IMR-90 (cell line): ENCODE measurements around the gene GLIPR1. TPM values are rescaled to one million over a fixed set of nuclear protein-coding genes. Genes with fewer than 3 reads are reported as not detected.

ENCODE experiments used
- ATAC-seq: fragments of 200-7000 bp; cut with Tn5 transposase; 2 replicates; pipeline ENCODE4 v1.9.1; 2020; ENCODE audit warnings: low read depth, mild to moderate bottlenecking, moderate library complexity
- BruUV-seq: library from RNA; stranded (reverse); fragments of 400-500 nt; replicated peaks from 2 replicates; lab custom pipeline; 2021; lab: Mats Ljungman, UMichigan
- CTCF ChIA-PET: fragments of 300-600 bp; formaldehyde crosslinking; extraction: SDS; loops from one replicate; lab custom pipeline; 2021; ENCODE audit warnings: antibody characterized with exemption; lab: Yijun Ruan, JAX
- POLR2A ChIA-PET: fragments of 300-600 bp; sonication (Branson Sonifier 250); formaldehyde crosslinking; loops from one replicate; lab custom pipeline; 2022; ENCODE audit warnings: antibody characterized with exemption; ENCODE audit not compliant: unreplicated experiment; lab: Charles Lee
- DNase-seq: peaks from one replicate; pipeline ENCODE4 v3.0.0; 2013
- H2AFZ ChIP-seq: replicated peaks from 2 replicates; pipeline ENCODE3; 2013; ENCODE audit warnings: low read length, mild to moderate bottlenecking; ENCODE audit not compliant: poor library complexity
- H2AK5ac ChIP-seq: 2 replicates; pipeline ENCODE4 v1.6.1; 2013; ENCODE audit warnings: low read depth, low read length, inconsistent platforms
- H2AK9ac ChIP-seq: replicated peaks from 2 replicates; pipeline ENCODE3; 2013; ENCODE audit warnings: mild to moderate bottlenecking, low read depth, low read length, moderate library complexity; ENCODE audit not compliant: poor library complexity
- H2BK120ac ChIP-seq: 2 replicates; pipeline ENCODE4 v1.6.1; 2013; ENCODE audit warnings: low read depth, low read length, inconsistent platforms
- H2BK15ac ChIP-seq: 3 replicates; pipeline ENCODE4 v1.6.1; 2013; ENCODE audit warnings: low read depth, low read length, inconsistent platforms
- H2BK20ac ChIP-seq: 2 replicates; pipeline ENCODE4 v1.6.1; 2013; ENCODE audit warnings: low read depth, mild to moderate bottlenecking, inconsistent platforms, low read length, moderate library complexity
- H2BK5ac ChIP-seq: 2 replicates; pipeline ENCODE4 v1.6.1; 2013; ENCODE audit warnings: mild to moderate bottlenecking, low read depth, low read length, inconsistent platforms; ENCODE audit not compliant: poor library complexity, severe bottlenecking
- H3K14ac ChIP-seq: replicated peaks from 2 replicates; pipeline ENCODE4 v1.6.1; 2013; ENCODE audit warnings: low read depth, low read length, inconsistent platforms
- H3K18ac ChIP-seq: 2 replicates; pipeline ENCODE4 v1.6.1; 2013; ENCODE audit warnings: low read depth, low read length, control low read depth
- H3K23ac ChIP-seq: 2 replicates; pipeline ENCODE4 v1.6.1; 2013; ENCODE audit warnings: low read depth, low read length, inconsistent platforms
- H3K27ac ChIP-seq: 2 replicates; pipeline ENCODE4 v1.5.1; 2013; ENCODE audit warnings: mild to moderate bottlenecking, control low read depth, low read length; ENCODE audit not compliant: insufficient read depth
- H3K27me3 ChIP-seq: 2 replicates; pipeline ENCODE4 v1.6.1; 2013; ENCODE audit warnings: low read length; ENCODE audit not compliant: control insufficient read depth, insufficient read depth
- H3K36me3 ChIP-seq: 2 replicates; pipeline ENCODE4 v1.6.1; 2013; ENCODE audit warnings: low read length, mixed read lengths; ENCODE audit not compliant: control insufficient read depth, insufficient read depth
- H3K4ac ChIP-seq: 2 replicates; pipeline ENCODE4 v1.6.1; 2013; ENCODE audit warnings: low read depth, low read length, inconsistent platforms
- H3K4me1 ChIP-seq: 2 replicates; pipeline ENCODE4 v1.6.1; 2013; ENCODE audit warnings: low read length, mixed read lengths; ENCODE audit not compliant: control insufficient read depth, insufficient read depth
- H3K4me2 ChIP-seq: 2 replicates; pipeline ENCODE4 v1.6.1; 2013; ENCODE audit warnings: low read depth, mild to moderate bottlenecking, control low read depth, low read length, moderate library complexity
- H3K4me3 ChIP-seq: 2 replicates; pipeline ENCODE4 v1.5.1; 2013; ENCODE audit warnings: low read depth, mild to moderate bottlenecking, control low read depth, low read length, moderate library complexity; ENCODE audit not compliant: insufficient read depth
- H3K56ac ChIP-seq: 2 replicates; pipeline ENCODE4 v1.6.1; 2013; ENCODE audit warnings: low read length, inconsistent platforms; ENCODE audit not compliant: insufficient read depth; ENCODE audit errors: extremely low read depth
- H3K79me1 ChIP-seq, 2 experiments: 2 replicates each; pipeline ENCODE4 v1.6.1; 2013; ENCODE audit warnings: low read length in 2 of 2, inconsistent platforms in 1 of 2, low read depth in 1 of 2
- H3K9ac ChIP-seq: 2 replicates; pipeline ENCODE4 v1.6.1; 2013; ENCODE audit warnings: low read depth, low read length, control low read depth
- H3K9me1 ChIP-seq: 2 replicates; pipeline ENCODE4 v1.6.1; 2013; ENCODE audit warnings: low read length, inconsistent platforms; ENCODE audit not compliant: insufficient read depth
- H3K9me3 ChIP-seq: 2 replicates; pipeline ENCODE4 v1.6.1; 2013; ENCODE audit warnings: low read length; ENCODE audit not compliant: control insufficient read depth, insufficient read depth
- H4K20me1 ChIP-seq: 2 replicates; pipeline ENCODE4 v1.6.1; 2013; ENCODE audit warnings: low read length, inconsistent platforms; ENCODE audit not compliant: insufficient read depth
- H4K5ac ChIP-seq: 2 replicates; pipeline ENCODE4 v1.6.1; 2013; ENCODE audit warnings: mild to moderate bottlenecking, low read depth, low read length, control low read depth
- H4K8ac ChIP-seq, 2 experiments: 2 replicates each; pipeline ENCODE4 v1.6.1; 2013; ENCODE audit warnings: low read depth in 2 of 2, low read length in 2 of 2, control low read depth in 1 of 2, inconsistent platforms in 1 of 2
- H4K91ac ChIP-seq: 2 replicates; pipeline ENCODE4 v1.6.1; 2013; ENCODE audit warnings: low read depth, low read length, inconsistent platforms; ENCODE audit not compliant: insufficient read depth
- FOS ChIP-seq: fragments of 150-350 bp; IDR thresholded peaks from 2 replicates; pipeline ENCODE4 v1.6.1; 2016; ENCODE audit warnings: low read depth, low read length
- MAZ ChIP-seq: IDR thresholded peaks from 2 replicates; pipeline ENCODE4 v1.6.1; 2012; ENCODE audit warnings: low read depth, mild to moderate bottlenecking, low read length, improper control_type of control experiment, moderate library complexity, borderline replicate concordance
- RAD21 ChIP-seq: IDR thresholded peaks from 2 replicates; pipeline ENCODE4 v1.6.1; 2012; ENCODE audit warnings: low read length, improper control_type of control experiment
- WGBS, 2 experiments: methylation state at CpG; one replicate each; pipeline versions ENCODE4 v1.1.5 to v1.1.7; 2013; ENCODE audit warnings: missing lambda C conversion rate in 2 of 2; ENCODE audit not compliant: insufficient read length in 1 of 2; ENCODE audit errors: extremely low coverage in 2 of 2; 5-methylcytosine and 5-hydroxymethylcytosine counted together
- dilution Hi-C: fragments of 300-500 bp; cut with HindIII; formaldehyde crosslinking; loops from one replicate; pipeline ENCODE4 v1.14.3; 2018; ENCODE audit warnings: low sequenced_read_pairs; ENCODE audit not compliant: unreplicated experiment
- in situ Hi-C: fragments of 300-500 bp; cut with MboI; formaldehyde crosslinking; loops from 3 replicates; pipeline ENCODE4 v1.14.3; 2019; ENCODE audit warnings: low sequenced_read_pairs, inconsistent platforms, mixed read lengths
- intact Hi-C: fragments of 100-400 bp; cut with micrococcal nuclease; formaldehyde crosslinking; loops from 2 replicates; pipeline ENCODE4 v1.10.0; 2022
- polyA plus RNA-seq, 3 experiments: library from polyadenylated mRNA; depleted of rRNA; stranded (reverse); fragments of >200 nt; gene quantifications; 2 replicates each; pipeline ENCODE4 v1.2.3, GENCODE V29; 2012; ENCODE audit warnings: low replicate concordance in 1 of 3
- total RNA-seq: library from RNA; depleted of rRNA; stranded (reverse); fragments of >200 nt; gene quantifications from 2 replicates; pipeline ENCODE4 v1.2.3, GENCODE V29; 2012
- TF ChIP-seq, protein P1 (sequence below): conservative IDR thresholded peaks from 2 replicates; pipeline ENCODE4 v1.5.1; 2012; ENCODE audit warnings: mild to moderate bottlenecking, low read depth, low read length, improper control_type of control experiment

Gene GLIPR1
- total and polyA plus RNA-seq, 2 of the 4 experiments (the other 2 are of a cell fraction) = 268 to 327 TPM

DNA sequence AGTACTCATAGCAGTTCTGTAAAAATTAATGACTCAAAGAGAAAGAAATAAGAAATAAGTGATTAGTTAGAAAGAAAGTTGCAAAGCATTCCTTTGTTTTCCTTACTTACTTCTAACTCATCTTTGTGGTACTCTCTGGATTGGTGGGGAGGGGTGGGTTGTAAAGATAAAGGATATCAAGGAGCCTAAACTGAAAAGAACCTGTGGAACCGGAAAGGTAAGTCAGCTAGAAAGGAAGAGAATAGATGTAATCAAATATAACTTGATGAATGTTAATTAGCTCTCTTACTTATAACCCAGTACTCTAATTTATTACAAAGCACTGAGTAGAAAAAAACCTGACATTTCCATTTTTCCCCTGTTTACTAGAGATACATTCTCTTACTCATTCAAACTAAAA is 68.3 kb downstream of the GLIPR1 start:
- H4K5ac ChIP-seq = no peak overlapping the region
- no CpG with 5 or more reads among the region's 1 CpG for WGBS, 2 experiments
- DNase-seq (no peak), ATAC-seq (no peak)
- no peak overlapping the region for H3K4me3 ChIP-seq
- no peak overlapping the region; the same call in 1 of the 2 replicates for H3K18ac ChIP-seq
- no peaks in the 10 kb centered on the region for H3K27me3 ChIP-seq
- H2AFZ ChIP-seq = no peak overlapping the region
- no peaks in the 10 kb centered on the region for H3K9me3 ChIP-seq
- H3K56ac ChIP-seq = no peak overlapping the region
- H2BK120ac ChIP-seq = no peak overlapping the region
- H3K27ac ChIP-seq = no peak overlapping the region
- no peak for TF ChIP-seq RAD21
- no peak for TF ChIP-seq MAZ
- TF ChIP-seq, protein P1, sequence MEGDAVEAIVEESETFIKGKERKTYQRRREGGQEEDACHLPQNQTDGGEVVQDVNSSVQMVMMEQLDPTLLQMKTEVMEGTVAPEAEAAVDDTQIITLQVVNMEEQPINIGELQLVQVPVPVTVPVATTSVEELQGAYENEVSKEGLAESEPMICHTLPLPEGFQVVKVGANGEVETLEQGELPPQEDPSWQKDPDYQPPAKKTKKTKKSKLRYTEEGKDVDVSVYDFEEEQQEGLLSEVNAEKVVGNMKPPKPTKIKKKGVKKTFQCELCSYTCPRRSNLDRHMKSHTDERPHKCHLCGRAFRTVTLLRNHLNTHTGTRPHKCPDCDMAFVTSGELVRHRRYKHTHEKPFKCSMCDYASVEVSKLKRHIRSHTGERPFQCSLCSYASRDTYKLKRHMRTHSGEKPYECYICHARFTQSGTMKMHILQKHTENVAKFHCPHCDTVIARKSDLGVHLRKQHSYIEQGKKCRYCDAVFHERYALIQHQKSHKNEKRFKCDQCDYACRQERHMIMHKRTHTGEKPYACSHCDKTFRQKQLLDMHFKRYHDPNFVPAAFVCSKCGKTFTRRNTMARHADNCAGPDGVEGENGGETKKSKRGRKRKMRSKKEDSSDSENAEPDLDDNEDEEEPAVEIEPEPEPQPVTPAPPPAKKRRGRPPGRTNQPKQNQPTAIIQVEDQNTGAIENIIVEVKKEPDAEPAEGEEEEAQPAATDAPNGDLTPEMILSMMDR = no peak
- no peak for TF ChIP-seq FOS
- in situ Hi-C loops (loop anchor here (25.0 kb wide), 1 partner anchor 913 kb away; no protein-coding TSS in a partner anchor), intact Hi-C loops (no loop called here), dilution Hi-C loops (no loop called here)
- ChIA-PET POLR2A (no interaction called here), CTCF (no interaction called here)
- no peaks in the 10 kb centered on the region for H3K36me3 ChIP-seq
- no peak overlapping the region for H2AK5ac ChIP-seq
- H2AK9ac ChIP-seq = no peak overlapping the region
- no peak overlapping the region for H3K14ac ChIP-seq
- H2BK5ac ChIP-seq = no peak overlapping the region
- H3K9me1 ChIP-seq = peaks cover 8% of the 10 kb centered on the region; the same call in 1 of the 2 replicates
- H4K91ac ChIP-seq = no peak overlapping the region
- BruUV-seq = no TSS peak
- no peak overlapping the region for H3K9ac ChIP-seq
- peaks cover 16% of the 10 kb centered on the region for H3K4me1 ChIP-seq
- no peak overlapping the region for H3K4ac ChIP-seq
- no peak overlapping the region; the same call in 1 of the 2 replicates for H2BK20ac ChIP-seq
- H3K4me2 ChIP-seq = no peak overlapping the region
- H2BK15ac ChIP-seq = no peak overlapping the region; the same call in 2 of the 3 replicates
- no peaks in the 10 kb centered on the region for H3K79me1 ChIP-seq
- H4K20me1 ChIP-seq = no peaks in the 10 kb centered on the region
- no peak overlapping the region for H3K23ac ChIP-seq
- no peak overlapping the region for H4K8ac ChIP-seq
